Endothelial cell of umbilical vein (primary cell): Measurements from ENCODE around the gene NFXL1. TPM values are rescaled to one million over a fixed set of nuclear protein-coding genes. Genes with fewer than 3 reads are reported as not detected.

ENCODE experiments used
- BruUV-seq: library from RNA; stranded (reverse); fragments of 400-500 nt; replicated peaks from 2 replicates; lab custom pipeline; 2021; lab: Mats Ljungman, UMichigan
- CTCF ChIA-PET: fragments of 300-600, 350-600 bp; sonication (Branson Sonifier 250); formaldehyde crosslinking; loops from one replicate; lab custom pipeline; 2021; ENCODE audit warnings: antibody characterized with exemption, inconsistent platforms; lab: Charles Lee
- POLR2A ChIA-PET: fragments of 300-600, 350-600 bp; sonication (Branson Sonifier 250); formaldehyde crosslinking; loops from one replicate; lab custom pipeline; 2021; ENCODE audit warnings: antibody characterized with exemption, inconsistent platforms; lab: Charles Lee
- DNase-seq: peaks from one replicate; pipeline ENCODE4 v3.0.0-alpha.2; 2011; ENCODE audit warnings: low read depth, low spot score
- FAIRE-seq: peaks from 2 replicates; lab custom pipeline; 2011; peaks lifted over from hg19 to GRCh38; lab: Jason Lieb, UNC
- H2AFZ ChIP-seq: 2 replicates; pipeline ENCODE4 v1.6.0; 2012; ENCODE audit warnings: low read depth, low read length, control low read depth, inconsistent platforms
- H3K27ac ChIP-seq: 2 replicates; pipeline ENCODE4 v1.5.1; 2011; ENCODE audit warnings: low read depth, mild to moderate bottlenecking, control low read depth, low read length, moderate library complexity; ENCODE audit not compliant: insufficient read depth
- H3K27me3 ChIP-seq, 2 experiments: 2 replicates each; pipeline versions ENCODE4 v1.6.0 to v1.6.1; 2011; ENCODE audit warnings: low read length in 2 of 2, mixed read lengths in 1 of 2; ENCODE audit not compliant: control insufficient read depth in 2 of 2, insufficient read depth in 2 of 2
- H3K36me3 ChIP-seq, 2 experiments: 2 replicates in 1 of 2; 3 replicates in 1 of 2; pipeline ENCODE4 v1.5.1; 2011; ENCODE audit warnings: low read length in 2 of 2, mild to moderate bottlenecking in 1 of 2, moderate library complexity in 1 of 2; ENCODE audit not compliant: control insufficient read depth in 2 of 2, insufficient read depth in 2 of 2; ENCODE audit errors: extremely low read depth in 1 of 2
- H3K4me1 ChIP-seq: 3 replicates; pipeline ENCODE4 v1.5.1; 2011; ENCODE audit warnings: mild to moderate bottlenecking, low read length; ENCODE audit not compliant: control insufficient read depth, insufficient read depth; ENCODE audit errors: extremely low read depth
- H3K4me2 ChIP-seq: 2 replicates; pipeline ENCODE4 v1.6.1; 2011; ENCODE audit warnings: low read length, control low read depth, mixed read lengths; ENCODE audit not compliant: insufficient read depth
- H3K4me3 ChIP-seq, 3 experiments: fragments of 200-600 bp in 1 of 3; sonication (generic), shearing (Covaris generic) in 1 of 3; replicated peaks in 1 of 3; 2 replicates each; pipeline ENCODE4 v1.5.1; 2011 to 2016; ENCODE audit warnings: control low read depth in 3 of 3, low read length in 3 of 3, mild to moderate bottlenecking in 2 of 3, inconsistent platforms in 1 of 3, low read depth in 1 of 3, moderate library complexity in 1 of 3; ENCODE audit not compliant: insufficient read depth in 1 of 3
- H3K79me2 ChIP-seq: 2 replicates; pipeline ENCODE4 v1.6.0; 2012; ENCODE audit warnings: low read length, inconsistent platforms; ENCODE audit not compliant: control insufficient read depth, insufficient read depth
- H3K9ac ChIP-seq: replicated peaks from 2 replicates; pipeline ENCODE3; 2011; ENCODE audit warnings: low read length, control low read depth; ENCODE audit not compliant: insufficient read depth; ENCODE audit errors: extremely low read depth
- H3K9me1 ChIP-seq: replicated peaks from 3 replicates; pipeline ENCODE4 v1.6.0; 2011; ENCODE audit warnings: mild to moderate bottlenecking, low read length; ENCODE audit not compliant: control insufficient read depth, insufficient read depth; ENCODE audit errors: extremely low read depth
- H3K9me3 ChIP-seq: replicated peaks from 2 replicates; pipeline ENCODE4 v1.5.1; 2012; ENCODE audit warnings: low read length, inconsistent platforms; ENCODE audit not compliant: control insufficient read depth, insufficient read depth
- H4K20me1 ChIP-seq: replicated peaks from 2 replicates; pipeline ENCODE3; 2011; ENCODE audit warnings: mild to moderate bottlenecking, low read length; ENCODE audit not compliant: control insufficient read depth, insufficient read depth; ENCODE audit errors: extremely low read depth
- EZH2 ChIP-seq: IDR thresholded peaks from 2 replicates; pipeline ENCODE4 v1.6.1; 2012; ENCODE audit warnings: borderline replicate concordance, low read depth, mild to moderate bottlenecking, moderate library complexity, low read length, inconsistent platforms; ENCODE audit not compliant: severe bottlenecking
- FOS ChIP-seq: IDR thresholded peaks from 2 replicates; pipeline ENCODE4 v1.6.1; 2011; ENCODE audit warnings: mild to moderate bottlenecking, low read length, moderate library complexity, borderline replicate concordance; ENCODE audit not compliant: insufficient read depth
- GATA2 ChIP-seq: IDR thresholded peaks from 2 replicates; pipeline ENCODE4 v1.7.0; 2011; ENCODE audit warnings: low read depth, mild to moderate bottlenecking, moderate library complexity, mixed read lengths, low read length; ENCODE audit not compliant: insufficient read length, insufficient read depth
- JUN ChIP-seq: IDR thresholded peaks from 2 replicates; pipeline ENCODE4 v1.6.1; 2011; ENCODE audit warnings: borderline replicate concordance, low read depth; ENCODE audit not compliant: insufficient read length, insufficient read depth
- MYC ChIP-seq: IDR thresholded peaks from one replicate; pipeline ENCODE4 v1.6.1; 2011; ENCODE audit warnings: mild to moderate bottlenecking, low read depth, low read length
- POLR2A ChIP-seq: IDR thresholded peaks from 2 replicates; pipeline ENCODE4 v1.6.1; 2012; ENCODE audit warnings: low read depth, mild to moderate bottlenecking, control low read depth, low read length
- POLR2AphosphoS5 ChIP-seq: IDR thresholded peaks from 2 replicates; pipeline ENCODE4 v1.6.1; 2012; ENCODE audit warnings: low read depth, mild to moderate bottlenecking, control low read depth, low read length, moderate library complexity; ENCODE audit not compliant: insufficient read depth
- dilution Hi-C: fragments of 300-500 bp; cut with MboI; formaldehyde crosslinking; loops from one replicate; pipeline ENCODE4 v1.15.0; 2019; ENCODE audit warnings: low sequenced_read_pairs; ENCODE audit not compliant: extremely low pct_ligation_motif_present
- intact Hi-C: fragments of 100-400 bp; cut with micrococcal nuclease; formaldehyde crosslinking; loops from one replicate; pipeline ENCODE4 v1.10.0; 2022
- polyA plus RNA-seq, 4 experiments: library from polyadenylated mRNA; depleted of rRNA in 3 of 4; stranded (reverse) in 3 of 4; unstranded in 1 of 4; fragments of >200 nt; gene quantifications; 2 replicates each; pipeline versions ENCODE4 v1.2.1 to v1.2.3, GENCODE V29; 2011 to 2012; ENCODE audit warnings: missing spikeins in 1 of 4
- total RNA-seq: library from RNA; stranded (reverse); gene quantifications from 2 replicates; pipeline ENCODE4 v1.2.3, GENCODE V29; 2021
- TF ChIP-seq, protein P1 (sequence below): IDR thresholded peaks from 2 replicates; pipeline ENCODE4 v1.6.1; 2011; ENCODE audit not compliant: insufficient read depth, insufficient read length
- TF ChIP-seq, protein P2 (sequence below), 2 donors: IDR thresholded peaks; 1 replicate in 1 of 2; 2 replicates in 1 of 2; pipeline ENCODE4 v1.5.1; 2011; ENCODE audit warnings: low read length in 2 of 2, mild to moderate bottlenecking in 2 of 2, moderate library complexity in 2 of 2, control low read depth in 1 of 2, inconsistent platforms in 1 of 2, low read depth in 1 of 2; ENCODE audit not compliant: insufficient read depth in 1 of 2; ENCODE audit errors: extremely low read depth in 1 of 2

The NFXL1 gene
- total and polyA plus RNA-seq, 2 donors (not counting 3 experiments of a cell fraction or from before 2014, with no cell fraction given) = 5.1 to 14.6 TPM

DNA sequence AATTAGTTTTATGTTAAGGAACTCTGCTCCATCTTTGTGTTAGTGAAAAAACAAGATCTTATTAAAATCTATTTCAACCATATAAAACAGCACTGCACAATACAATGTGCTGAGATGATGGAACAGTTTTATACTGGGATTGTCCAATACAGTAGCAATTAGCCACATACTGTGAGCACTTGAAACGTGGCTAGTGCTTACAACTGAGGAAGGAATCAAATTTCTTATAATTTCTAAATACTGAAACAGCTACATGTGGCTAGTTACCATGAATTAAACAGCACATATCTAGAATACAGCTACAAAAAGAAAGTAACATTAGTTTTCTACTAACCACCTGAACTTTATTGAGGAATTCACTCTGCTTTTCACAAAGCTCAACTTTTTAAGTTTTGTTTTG, 14.7 kb downstream of the NFXL1 start:
- Histone ChIP-seq H3K9ac (no peak overlapping the region), H3K27ac (no peak overlapping the region), H3K9me1 (no peaks in the 10 kb centered on the region), H3K4me2 (no peak overlapping the region), H3K27me3 (no peaks in the 10 kb centered on the region), H3K9me3 (no peaks in the 10 kb centered on the region), H3K79me2 (peaks cover 3% of the 10 kb centered on the region), H2AFZ (no peak overlapping the region), H3K36me3 (peaks cover 11 to 27% of the 10 kb centered on the region in 2 experiments), H3K4me3 (no peak overlapping the region), H4K20me1 (no peaks in the 10 kb centered on the region), H3K4me1 (no peaks in the 10 kb centered on the region)
- BruUV-seq = no TSS peak
- dilution Hi-C loops = no loop called here
- POLR2A ChIA-PET = no interaction called here
- FAIRE-seq = no peak
- CTCF ChIA-PET = interaction anchor here (0.6 to 1.3 kb wide), 2 partner anchors 12 to 19 kb away, joined by 3 read pairs; no protein-coding TSS in a partner anchor
- no peak for TF ChIP-seq JUN
- no peak for TF ChIP-seq EZH2
- TF ChIP-seq POLR2A = no peak
- no peak for TF ChIP-seq GATA2
- no peak for TF ChIP-seq FOS
- no peak for TF ChIP-seq MYC
- no peak for TF ChIP-seq POLR2AphosphoS5
- TF ChIP-seq, protein P1, sequence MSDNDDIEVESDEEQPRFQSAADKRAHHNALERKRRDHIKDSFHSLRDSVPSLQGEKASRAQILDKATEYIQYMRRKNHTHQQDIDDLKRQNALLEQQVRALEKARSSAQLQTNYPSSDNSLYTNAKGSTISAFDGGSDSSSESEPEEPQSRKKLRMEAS = no peak
- TF ChIP-seq, protein P2, sequence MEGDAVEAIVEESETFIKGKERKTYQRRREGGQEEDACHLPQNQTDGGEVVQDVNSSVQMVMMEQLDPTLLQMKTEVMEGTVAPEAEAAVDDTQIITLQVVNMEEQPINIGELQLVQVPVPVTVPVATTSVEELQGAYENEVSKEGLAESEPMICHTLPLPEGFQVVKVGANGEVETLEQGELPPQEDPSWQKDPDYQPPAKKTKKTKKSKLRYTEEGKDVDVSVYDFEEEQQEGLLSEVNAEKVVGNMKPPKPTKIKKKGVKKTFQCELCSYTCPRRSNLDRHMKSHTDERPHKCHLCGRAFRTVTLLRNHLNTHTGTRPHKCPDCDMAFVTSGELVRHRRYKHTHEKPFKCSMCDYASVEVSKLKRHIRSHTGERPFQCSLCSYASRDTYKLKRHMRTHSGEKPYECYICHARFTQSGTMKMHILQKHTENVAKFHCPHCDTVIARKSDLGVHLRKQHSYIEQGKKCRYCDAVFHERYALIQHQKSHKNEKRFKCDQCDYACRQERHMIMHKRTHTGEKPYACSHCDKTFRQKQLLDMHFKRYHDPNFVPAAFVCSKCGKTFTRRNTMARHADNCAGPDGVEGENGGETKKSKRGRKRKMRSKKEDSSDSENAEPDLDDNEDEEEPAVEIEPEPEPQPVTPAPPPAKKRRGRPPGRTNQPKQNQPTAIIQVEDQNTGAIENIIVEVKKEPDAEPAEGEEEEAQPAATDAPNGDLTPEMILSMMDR (IDR thresholded peaks at IDR 0.05; ENCODE audit: extremely low read depth in 1 of 2, insufficient read depth in 1 of 2, low read depth in 1 of 2, low read length in 2 of 2) = no peak
- intact Hi-C loops = no loop called here
- no peak for DNase-seq
